NT2/D1 (cell line): ENCODE data around the gene ENTPD5.
A peak's percentile ranks its signal among the peaks of the same experiment; 100 is the strongest.

Source experiments
- DNase-seq: peaks from one replicate; pipeline ENCODE4 v3.0.0-alpha.2; 2011; ENCODE audit warnings: low read depth, low spot score
- H3K27me3 ChIP-seq: 2 replicates; pipeline ENCODE4 v1.6.0; 2011; ENCODE audit warnings: mild to moderate bottlenecking; ENCODE audit not compliant: insufficient read length, insufficient read depth
- H3K36me3 ChIP-seq: 2 replicates; pipeline ENCODE4 v1.6.1; 2011; ENCODE audit warnings: mild to moderate bottlenecking, low read length, mixed read lengths; ENCODE audit not compliant: insufficient read depth, insufficient read length
- H3K4me1 ChIP-seq: 2 replicates; pipeline ENCODE4 v1.5.1; 2011; ENCODE audit not compliant: insufficient read depth, insufficient read length
- H3K4me3 ChIP-seq: 2 replicates; pipeline ENCODE4 v1.5.1; 2011; ENCODE audit warnings: low read depth; ENCODE audit not compliant: insufficient read length
- H3K9ac ChIP-seq: 2 replicates; pipeline ENCODE4 v1.6.0; 2011; ENCODE audit warnings: low read depth; ENCODE audit not compliant: insufficient read length
- H3K9me3 ChIP-seq: 2 replicates; pipeline ENCODE4 v1.5.1; 2011; ENCODE audit warnings: mild to moderate bottlenecking, low read length; ENCODE audit not compliant: insufficient read depth
- SUZ12 ChIP-seq: IDR thresholded peaks from 2 replicates; pipeline ENCODE4 v1.6.1; 2011; ENCODE audit not compliant: insufficient read length, insufficient read depth; ENCODE audit errors: extremely low read depth
- YY1 ChIP-seq: IDR thresholded peaks from 2 replicates; pipeline ENCODE4 v1.6.1; 2011; ENCODE audit not compliant: insufficient read length, insufficient read depth
- ZNF274 ChIP-seq: IDR thresholded peaks from 2 replicates; pipeline ENCODE4 v1.6.1; 2011; ENCODE audit warnings: mild to moderate bottlenecking, low read depth, low read length

ENTPD5 gene

GRCh38 chr14:73955674-73956073 is 63.4 kb downstream of the ENTPD5 start:
- no peaks in the 10 kb centered on the region for H3K4me1 ChIP-seq
- TF ChIP-seq ZNF274 (no peak), YY1 (no peak), SUZ12 (no peak)
- no peaks in the 10 kb centered on the region for H3K9me3 ChIP-seq
- H3K9ac ChIP-seq, result no peak overlapping the region
- peaks cover 39% of the 10 kb centered on the region for H3K36me3 ChIP-seq
- no peaks in the 10 kb centered on the region for H3K27me3 ChIP-seq
- DNase-seq, result no peak
- H3K4me3 ChIP-seq, result no peak overlapping the region

- no peak overlapping the region for H3K4me3 ChIP-seq
- H3K9me3 ChIP-seq, result no peaks in the 10 kb centered on the region
- TF ChIP-seq SUZ12 (no peak), YY1 (no peak), ZNF274 (no peak)
- no peak overlapping the region for H3K9ac ChIP-seq
- no peaks in the 10 kb centered on the region for H3K27me3 ChIP-seq
- H3K4me1 ChIP-seq, result no peaks in the 10 kb centered on the region
- no peak for DNase-seq
- peaks cover 26% of the 10 kb centered on the region for H3K36me3 ChIP-seq
Measured at GRCh38 chr14:73953731-73954130, 65.4 kb downstream of the ENTPD5 start.

GRCh38 chr14:73949752-73950734 is 69.0 kb downstream of the ENTPD5 start, which contains the start of the genes COQ6 and FAM161B:
Gene COQ6, plus strand, starts transcription at chr14:73950302. Its CDS starts 31 bp downstream, at chr14:73950333.
Gene FAM161B, minus strand, starts transcription at chr14:73950094. Its CDS starts 68 bp downstream, at chr14:73950026.
- H3K4me3 ChIP-seq, result peak within 1 kb of the TSS; percentile 75
- TF ChIP-seq SUZ12, result no peak
- TF ChIP-seq ZNF274, result no peak
- peak; percentile 43 for TF ChIP-seq YY1
- H3K27me3 ChIP-seq, result no peaks in the 10 kb centered on the region
- peaks cover 10% of the 10 kb centered on the region for H3K36me3 ChIP-seq
- H3K9me3 ChIP-seq, result no peaks in the 10 kb centered on the region
- no peaks in the 10 kb centered on the region for H3K4me1 ChIP-seq
- peak within 1 kb of the TSS; percentile 85 for H3K9ac ChIP-seq
- DNase-seq, result peak; percentile 83

GRCh38 chr14:73945159-73945670 is 73.9 kb downstream of the ENTPD5 start:
- Histone ChIP-seq H3K9me3 (no peaks in the 10 kb centered on the region), H3K27me3 (no peaks in the 10 kb centered on the region), H3K36me3 (no peaks in the 10 kb centered on the region), H3K9ac (no peak overlapping the region), H3K4me3 (no peak overlapping the region), H3K4me1 (no peaks in the 10 kb centered on the region)
- TF ChIP-seq YY1 (no peak), ZNF274 (no peak), SUZ12 (no peak)
- no peak for DNase-seq

GRCh38 chr14:73944432-73945158 is 74.5 kb downstream of the ENTPD5 start:
- no peaks in the 10 kb centered on the region for H3K9me3 ChIP-seq
- H3K4me1 ChIP-seq, result no peaks in the 10 kb centered on the region
- DNase-seq, result no peak
- H3K9ac ChIP-seq, result no peak overlapping the region
- no peak overlapping the region for H3K4me3 ChIP-seq
- TF ChIP-seq ZNF274 (no peak), SUZ12 (no peak), YY1 (no peak)
- no peaks in the 10 kb centered on the region for H3K27me3 ChIP-seq
- no peaks in the 10 kb centered on the region for H3K36me3 ChIP-seq

GRCh38 chr14:73943083-73943482 is 76.0 kb downstream of the ENTPD5 start:
- TF ChIP-seq SUZ12 (no peak), ZNF274 (no peak), YY1 (no peak)
- H3K36me3 ChIP-seq, result no peaks in the 10 kb centered on the region
- H3K9ac ChIP-seq, result no peak overlapping the region
- no peak overlapping the region for H3K4me3 ChIP-seq
- no peak for DNase-seq
- no peaks in the 10 kb centered on the region for H3K4me1 ChIP-seq
- no peaks in the 10 kb centered on the region for H3K27me3 ChIP-seq
- no peaks in the 10 kb centered on the region for H3K9me3 ChIP-seq

- TF ChIP-seq ZNF274, result no peak
- TF ChIP-seq YY1, result no peak
- no peak for TF ChIP-seq SUZ12
Measured at GRCh38 chr14:73942180-73942579, 76.9 kb downstream of the ENTPD5 start.

More at GRCh38 chr14:73942180-73942579, 76.9 kb downstream of the ENTPD5 start:
- Histone ChIP-seq H3K36me3 (no peaks in the 10 kb centered on the region), H3K4me1 (no peaks in the 10 kb centered on the region), H3K4me3 (no peak overlapping the region), H3K9me3 (no peaks in the 10 kb centered on the region), H3K9ac (no peak overlapping the region), H3K27me3 (no peaks in the 10 kb centered on the region)
- no peak for DNase-seq
